GM21447 (cell line): Measurements from ENCODE around the gene CEACAM6.
"Not testable (repeated sequence)": the region's sequence is repeated elsewhere in the genome, so short reads cannot be mapped to it uniquely, and the experiment has no call there.

Source experiments
- ATAC-seq: cut with Tn5 transposase; IDR thresholded peaks from one replicate; pipeline ENCODE4 v1.9.1; 2021; ENCODE audit not compliant: unreplicated experiment

Gene CEACAM6

GRCh38 chr19:41755328-41755913, at the start of gene CEACAM6:
Gene CEACAM6, plus strand, starts transcription at chr19:41755530. Its CDS starts 109 bp downstream, at chr19:41755639.
- no peak for ATAC-seq

- ATAC-seq = no peak
These were observed 48.4 kb upstream of the CEACAM6 start for GRCh38 chr19:41706741-41707501.

DNA sequence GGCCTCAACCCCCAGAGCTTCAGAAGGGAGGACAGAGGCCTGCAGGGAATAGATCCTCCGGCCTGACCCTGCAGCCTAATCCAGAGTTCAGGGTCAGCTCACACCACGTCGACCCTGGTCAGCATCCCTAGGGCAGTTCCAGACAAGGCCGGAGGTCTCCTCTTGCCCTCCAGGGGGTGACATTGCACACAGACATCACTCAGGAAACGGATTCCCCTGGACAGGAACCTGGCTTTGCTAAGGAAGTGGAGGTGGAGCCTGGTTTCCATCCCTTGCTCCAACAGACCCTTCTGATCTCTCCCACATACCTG, 47.9 kb upstream of the CEACAM6 start:
- ATAC-seq = no peak

DNA sequence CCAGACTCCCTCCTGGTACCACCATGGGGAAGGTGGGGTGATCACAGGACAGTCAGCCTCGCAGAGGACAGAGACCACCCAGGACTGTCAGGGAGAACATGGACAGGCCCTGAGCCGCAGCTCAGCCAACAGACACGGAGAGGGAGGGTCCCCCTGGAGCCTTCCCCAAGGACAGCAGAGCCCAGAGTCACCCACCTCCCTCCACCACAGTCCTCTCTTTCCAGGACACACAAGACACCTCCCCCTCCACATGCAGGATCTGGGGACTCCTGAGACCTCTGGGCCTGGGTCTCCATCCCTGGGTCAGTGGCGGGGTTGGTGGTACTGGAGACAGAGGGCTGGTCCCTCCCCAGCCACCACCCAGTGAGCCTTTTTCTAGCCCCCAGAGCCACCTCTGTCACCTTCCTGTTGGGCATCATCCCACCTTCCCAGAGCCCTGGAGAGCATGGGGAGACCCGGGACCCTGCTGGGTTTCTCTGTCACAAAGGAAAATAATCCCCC, 47.4 kb upstream of the CEACAM6 start:
- ATAC-seq = no peak

GRCh38 chr19:41708481-41708880, 46.8 kb upstream of the CEACAM6 start, which contains the start of gene CEACAM5:
Gene CEACAM5, plus strand, starts transcription at chr19:41708626. Its CDS starts 106 bp downstream, at chr19:41708732.
- ATAC-seq = no peak

DNA sequence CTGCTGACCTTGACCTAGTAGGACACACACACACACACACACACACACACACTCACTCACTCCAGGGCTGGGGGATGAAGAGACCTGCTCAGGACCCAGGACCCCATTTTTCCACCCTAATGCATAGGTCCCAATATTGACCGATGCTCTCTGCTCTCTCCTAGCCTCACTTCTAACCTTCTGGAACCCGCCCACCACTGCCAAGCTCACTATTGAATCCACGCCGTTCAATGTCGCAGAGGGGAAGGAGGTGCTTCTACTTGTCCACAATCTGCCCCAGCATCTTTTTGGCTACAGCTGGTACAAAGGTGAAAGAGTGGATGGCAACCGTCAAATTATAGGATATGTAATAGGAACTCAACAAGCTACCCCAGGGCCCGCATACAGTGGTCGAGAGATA, 45.8 kb upstream of the CEACAM6 start:
- not testable (repeated sequence) for ATAC-seq

GRCh38 chr19:41709951-41710645, 45.2 kb upstream of the CEACAM6 start:
- no peak for ATAC-seq

DNA sequence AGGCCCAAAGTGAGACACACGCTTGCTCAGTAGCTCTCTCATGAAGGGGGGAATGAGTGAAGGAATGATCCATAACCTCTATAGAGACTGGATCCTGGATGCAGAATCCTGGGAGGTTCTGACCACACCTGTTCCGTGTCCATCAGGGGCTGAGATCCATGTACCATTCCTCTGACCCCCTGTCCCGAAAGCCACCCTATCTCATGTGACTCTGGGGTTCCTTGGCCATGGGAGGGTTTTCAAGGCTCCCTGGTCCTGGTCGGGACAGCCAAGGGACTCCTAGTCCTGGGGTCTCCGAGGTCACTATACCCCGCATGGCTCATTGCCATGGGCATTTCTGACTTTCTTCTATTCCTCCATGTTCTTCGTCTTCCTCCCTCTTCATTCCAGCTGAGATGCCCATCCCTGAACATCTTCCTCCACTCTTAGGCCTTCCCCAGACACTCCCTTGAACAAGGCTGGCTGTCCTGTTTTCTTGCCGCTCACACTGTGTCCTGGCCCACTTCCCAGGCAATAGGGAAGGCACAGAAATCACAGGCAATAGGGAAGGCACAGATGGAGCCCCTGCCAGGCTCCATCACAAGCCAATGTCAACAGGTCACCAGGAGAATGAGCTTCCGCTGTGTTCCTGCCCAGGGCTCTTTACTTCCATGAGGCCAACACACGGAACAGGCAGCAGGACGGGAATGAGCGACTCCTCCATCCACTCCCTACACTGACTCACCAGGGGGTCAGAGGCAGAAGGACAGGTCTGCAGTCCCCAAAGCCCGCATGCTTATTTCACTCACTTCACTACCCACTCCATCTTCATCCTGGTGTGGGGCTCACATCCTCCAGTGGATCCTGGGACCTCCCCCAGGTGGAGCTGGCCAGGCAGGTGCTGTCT, 43.7 kb upstream of the CEACAM6 start:
- no peak for ATAC-seq

DNA sequence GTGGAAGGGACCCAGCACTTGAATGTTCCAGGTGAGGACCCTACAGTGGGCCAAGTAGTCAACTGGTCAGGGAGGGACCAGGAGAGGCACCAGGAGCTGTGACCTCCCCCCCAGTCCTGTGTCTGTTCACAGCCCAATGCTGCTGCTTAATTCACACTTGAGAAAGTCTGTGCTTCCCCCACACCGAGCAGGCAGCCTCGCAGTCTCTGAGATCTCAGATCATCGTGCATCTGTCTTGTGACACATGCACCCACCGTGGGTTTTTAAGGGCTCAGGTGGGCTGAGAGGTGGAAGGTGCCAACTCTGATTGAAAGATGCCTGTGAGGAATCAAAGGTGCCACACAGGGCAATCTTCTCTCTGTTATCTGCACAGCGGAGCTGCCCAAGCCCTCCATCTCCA, 40.7 kb upstream of the CEACAM6 start:
- ATAC-seq = no peak

DNA sequence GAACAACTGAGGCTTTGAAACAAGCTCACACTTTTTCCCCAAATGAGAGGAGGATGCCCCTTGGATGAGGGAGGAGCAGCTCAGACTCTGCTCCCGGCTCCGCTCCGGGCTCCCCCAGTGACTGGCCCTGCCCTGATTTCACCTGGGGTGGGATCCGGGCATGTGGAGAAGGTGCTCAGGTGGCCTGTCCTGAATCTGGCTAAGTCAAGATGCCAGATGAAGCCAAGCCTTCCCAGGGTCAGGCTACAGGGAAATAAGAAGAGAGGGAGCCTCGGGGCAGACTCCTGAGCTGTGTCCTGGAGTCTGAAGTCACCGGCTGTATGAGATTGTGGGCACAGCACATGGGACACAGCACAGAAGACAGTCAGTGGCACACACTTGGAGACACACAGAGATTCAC, 36.6 kb upstream of the CEACAM6 start:
- no peak for ATAC-seq

- ATAC-seq = no peak
These were observed 35.2 kb upstream of the CEACAM6 start for GRCh38 chr19:41720103-41720502.

GRCh38 chr19:41726493-41726892, 28.8 kb upstream of the CEACAM6 start:
- no peak for ATAC-seq

DNA sequence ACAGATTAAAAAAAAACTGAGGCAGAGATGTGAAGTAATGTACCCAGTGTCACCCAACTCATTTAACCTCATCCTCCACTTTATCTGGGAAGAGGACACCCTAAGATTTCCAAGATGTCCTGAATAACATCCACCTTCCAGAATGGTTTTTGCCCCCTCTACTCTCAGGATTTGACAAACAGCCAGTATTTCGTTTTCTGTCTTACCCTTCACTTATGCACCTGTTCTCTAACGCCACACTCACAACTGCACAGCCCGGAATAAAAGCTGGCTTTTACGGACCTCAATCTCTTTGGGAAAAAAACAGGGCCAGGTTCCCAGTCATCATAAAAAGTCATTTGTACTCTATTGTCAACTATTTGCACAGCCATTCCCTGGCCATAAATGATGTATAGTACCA, 21.2 kb upstream of the CEACAM6 start:
- ATAC-seq = no peak

GRCh38 chr19:41734585-41734984, 20.7 kb upstream of the CEACAM6 start:
- ATAC-seq = no peak

GRCh38 chr19:41735071-41735600, 20.2 kb upstream of the CEACAM6 start:
- ATAC-seq = no peak

DNA sequence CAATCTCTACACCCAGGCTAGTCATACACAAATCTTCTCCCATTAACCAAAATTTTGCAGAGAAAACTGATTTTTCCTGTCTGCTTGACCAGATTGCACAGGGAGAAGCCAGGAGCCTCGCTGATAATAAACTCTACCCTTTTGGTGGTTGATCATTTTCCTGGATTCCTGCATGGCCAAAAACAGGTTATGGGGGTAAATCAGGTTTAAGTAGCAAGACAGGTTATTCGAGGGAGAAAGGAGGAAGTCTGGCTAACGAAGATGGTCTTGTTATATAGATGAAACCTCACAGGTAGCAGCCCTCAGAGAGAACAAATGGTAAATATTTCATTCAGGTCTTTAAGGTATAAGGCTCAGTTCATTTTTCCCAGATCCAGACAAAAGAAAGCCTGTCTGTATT, 16.0 kb upstream of the CEACAM6 start:
- no peak for ATAC-seq

DNA sequence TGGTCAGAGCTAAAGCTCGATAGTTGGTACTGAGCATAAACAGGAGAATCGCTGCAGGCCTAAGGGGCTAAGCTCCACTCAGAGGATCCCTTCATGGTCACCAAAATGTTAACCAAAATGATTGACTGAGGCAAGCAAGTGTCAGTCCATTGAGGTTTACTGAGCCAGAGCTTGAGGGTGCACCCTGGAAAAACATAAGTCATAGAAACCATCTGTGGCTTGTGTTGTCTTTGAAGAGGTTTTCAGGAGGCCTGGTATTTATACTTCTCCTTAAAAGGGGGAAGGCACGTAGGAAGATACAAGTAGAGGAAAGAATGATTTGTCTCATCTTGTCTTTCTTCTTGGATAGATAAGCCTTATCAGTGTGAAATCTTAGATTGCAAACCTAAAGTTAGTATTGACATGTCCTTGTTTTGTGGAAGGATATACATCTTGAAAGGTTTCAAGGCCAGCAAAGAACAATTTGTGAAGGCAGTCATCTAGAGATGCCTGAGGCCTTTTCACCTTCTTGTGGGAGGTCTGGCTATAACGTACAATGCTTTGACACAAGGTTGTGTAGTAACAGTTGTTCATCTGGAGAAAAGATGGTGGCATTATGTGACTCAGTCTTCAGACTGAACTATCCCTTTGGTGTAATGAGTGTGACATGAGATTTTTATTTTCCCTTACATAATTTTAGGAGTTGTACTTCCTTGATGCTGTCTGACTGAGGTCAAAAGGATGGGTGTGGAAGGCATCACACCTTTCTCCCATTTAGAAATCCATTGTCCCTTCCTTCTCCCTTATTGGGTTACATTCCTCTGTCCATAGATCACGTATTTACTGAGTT, 14.7 kb upstream of the CEACAM6 start:
- no peak for ATAC-seq

DNA sequence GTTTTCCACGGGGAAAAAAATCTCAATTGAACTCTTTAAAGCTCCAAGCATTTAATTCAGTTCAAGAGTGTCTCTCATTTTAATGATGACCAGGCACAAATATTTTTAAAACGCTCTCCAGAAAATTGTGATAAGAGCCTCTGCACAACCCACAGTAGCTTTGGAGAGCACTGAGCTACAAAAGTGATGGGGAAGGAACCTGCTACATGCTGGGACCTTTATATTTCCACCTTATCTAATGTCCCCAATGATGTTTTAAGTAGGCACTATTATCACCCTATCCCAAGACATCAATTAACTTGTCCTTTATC, 14.1 kb upstream of the CEACAM6 start:
- ATAC-seq = no peak

GRCh38 chr19:41744850-41745249, 10.5 kb upstream of the CEACAM6 start:
- no peak for ATAC-seq

DNA sequence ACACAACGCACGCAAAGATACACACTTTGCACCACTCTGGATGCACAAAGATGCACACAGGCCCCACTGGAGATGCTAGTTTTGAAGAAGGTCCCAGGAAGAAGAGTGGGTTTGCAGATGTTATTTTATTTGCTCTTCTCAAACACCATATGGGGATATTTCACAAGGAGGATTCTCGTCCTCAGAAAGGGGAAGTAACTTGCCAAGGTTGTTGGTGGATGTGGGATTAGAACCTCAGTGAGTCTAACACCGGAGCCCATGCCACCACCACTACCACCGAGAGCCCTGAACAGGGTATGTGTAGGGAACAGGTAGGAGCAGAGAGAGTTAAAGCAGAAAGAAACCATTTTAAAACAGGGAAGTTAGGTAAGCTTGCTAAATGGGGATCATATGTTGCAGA, 9.6 kb upstream of the CEACAM6 start:
- ATAC-seq = no peak
